NCI-H524 (cell line): ENCODE results near the gene EXOSC3.
A peak's percentile ranks its signal among the peaks of the same experiment; 100 is the strongest.
"Not testable (repeated sequence)": the region's sequence is repeated elsewhere in the genome, so short reads cannot be mapped to it uniquely, and the experiment has no call there.

Source experiments
- DNase-seq, 2 experiments: peaks; one replicate each; lab custom pipeline; 2025; lab: John Stamatoyannopoulos, UW

Gene EXOSC3

DNA sequence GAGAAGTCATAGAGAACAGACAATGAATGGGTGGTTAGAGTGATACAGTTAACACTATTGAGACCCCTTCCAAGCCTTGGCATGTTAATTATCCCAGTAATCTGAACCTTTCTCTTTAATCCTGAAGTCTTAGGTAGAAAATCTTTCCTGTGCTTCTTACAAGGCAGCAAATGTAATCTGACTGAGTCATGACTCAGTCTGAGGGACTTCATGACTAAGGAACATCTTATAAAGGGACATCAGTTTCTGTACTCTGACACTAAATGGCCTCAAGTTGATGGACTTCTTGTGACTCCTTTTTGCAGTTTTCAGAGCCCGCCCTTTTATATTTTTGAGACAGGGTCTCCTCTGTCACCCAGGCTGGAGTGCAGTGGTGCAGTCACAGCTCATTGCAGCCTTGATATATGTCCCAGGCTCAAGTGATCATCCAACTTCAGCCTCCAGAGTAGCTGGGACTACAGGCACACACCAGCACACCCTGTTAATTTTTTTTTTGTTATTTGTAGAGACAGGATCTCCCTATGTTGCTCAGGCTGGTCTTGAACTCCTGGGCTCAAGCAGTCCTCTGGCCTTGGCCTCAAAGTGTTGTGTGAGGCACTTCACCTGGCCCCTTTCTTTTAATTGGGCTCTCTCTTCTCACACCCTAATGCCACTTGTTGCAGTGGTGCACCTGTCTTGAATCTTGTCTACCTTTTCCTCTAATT, 9.5 kb downstream of the EXOSC3 start:
- DNase-seq, result no peak

DNA sequence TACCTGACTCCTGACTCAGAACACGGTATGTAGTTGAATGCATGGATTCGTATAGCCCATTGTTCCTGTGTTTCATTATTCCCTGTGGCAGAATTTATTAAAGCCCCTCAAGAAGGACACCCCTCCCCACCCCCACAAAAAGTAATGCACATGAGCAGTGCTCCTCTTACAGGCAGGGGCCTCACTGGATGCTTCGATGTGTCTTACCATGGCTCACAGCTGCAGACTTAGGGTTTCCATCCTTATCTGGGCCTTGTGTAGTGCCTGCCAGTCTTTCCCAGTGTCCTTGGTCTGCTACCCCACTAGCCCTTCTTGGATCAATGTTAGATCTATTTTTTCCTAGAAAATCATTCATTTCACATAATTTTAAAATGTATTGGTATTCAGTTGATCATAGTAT, 14.9 kb downstream of the EXOSC3 start:
- DNase-seq, result no peak

DNA sequence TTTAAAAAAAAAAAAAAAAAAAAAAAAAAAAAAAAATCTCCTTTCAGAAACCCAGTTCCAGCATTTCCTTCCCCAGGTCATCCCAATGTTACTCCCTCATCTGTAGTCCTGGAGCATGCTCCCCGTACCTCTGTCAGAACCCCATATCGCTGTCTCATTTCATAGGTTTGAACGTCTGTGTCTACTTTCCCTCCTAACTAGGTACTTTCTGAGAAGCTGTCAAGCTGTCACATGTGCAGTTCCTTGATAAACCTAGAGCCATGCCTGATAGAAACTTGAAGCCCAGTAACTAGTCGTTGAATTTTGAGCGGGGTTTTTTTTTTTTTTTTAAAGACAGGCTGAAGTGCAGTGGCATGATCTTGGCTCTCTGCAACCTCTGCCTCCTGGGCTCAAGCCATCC, 15.6 kb downstream of the EXOSC3 start:
- no peak for DNase-seq

DNA sequence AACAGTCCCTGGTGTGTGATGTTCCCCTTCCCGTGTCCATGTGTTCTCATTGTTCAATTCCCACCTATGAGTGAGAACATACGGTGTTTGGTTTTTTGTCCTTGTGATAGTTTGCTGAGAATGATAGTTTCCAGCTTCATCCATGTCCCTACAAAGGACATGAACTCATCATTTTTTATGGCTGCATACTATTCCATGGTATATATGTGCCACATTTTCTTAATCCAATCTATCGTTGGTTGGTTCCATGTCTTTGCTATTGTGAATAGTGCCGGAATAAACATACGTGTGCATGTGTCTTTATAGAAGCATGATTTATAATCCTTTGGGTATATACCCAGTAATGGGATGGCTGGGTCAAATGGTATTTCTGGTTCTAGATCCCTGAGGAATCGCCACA, 19.6 kb downstream of the EXOSC3 start:
- DNase-seq, result not testable (repeated sequence)

DNA sequence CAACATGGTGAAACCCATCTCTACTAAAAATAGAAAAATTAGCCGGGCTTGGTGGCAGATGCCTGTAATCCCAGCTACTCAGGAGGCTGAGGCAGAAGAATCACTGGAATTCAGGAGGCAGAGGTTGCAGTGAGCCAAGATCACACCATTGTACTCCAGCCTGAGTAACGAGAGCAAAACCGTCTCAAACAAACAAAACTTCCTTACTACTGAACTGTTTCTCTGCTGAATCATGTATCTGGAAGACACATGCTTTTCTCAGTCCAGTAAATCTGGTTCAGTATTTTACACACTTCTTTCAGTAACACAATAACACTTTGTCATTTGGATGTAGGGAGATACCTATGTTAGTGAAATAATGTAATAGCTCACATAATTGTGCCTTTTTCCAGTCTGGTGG, 23.4 kb downstream of the EXOSC3 start:
- no peak for DNase-seq

DNA sequence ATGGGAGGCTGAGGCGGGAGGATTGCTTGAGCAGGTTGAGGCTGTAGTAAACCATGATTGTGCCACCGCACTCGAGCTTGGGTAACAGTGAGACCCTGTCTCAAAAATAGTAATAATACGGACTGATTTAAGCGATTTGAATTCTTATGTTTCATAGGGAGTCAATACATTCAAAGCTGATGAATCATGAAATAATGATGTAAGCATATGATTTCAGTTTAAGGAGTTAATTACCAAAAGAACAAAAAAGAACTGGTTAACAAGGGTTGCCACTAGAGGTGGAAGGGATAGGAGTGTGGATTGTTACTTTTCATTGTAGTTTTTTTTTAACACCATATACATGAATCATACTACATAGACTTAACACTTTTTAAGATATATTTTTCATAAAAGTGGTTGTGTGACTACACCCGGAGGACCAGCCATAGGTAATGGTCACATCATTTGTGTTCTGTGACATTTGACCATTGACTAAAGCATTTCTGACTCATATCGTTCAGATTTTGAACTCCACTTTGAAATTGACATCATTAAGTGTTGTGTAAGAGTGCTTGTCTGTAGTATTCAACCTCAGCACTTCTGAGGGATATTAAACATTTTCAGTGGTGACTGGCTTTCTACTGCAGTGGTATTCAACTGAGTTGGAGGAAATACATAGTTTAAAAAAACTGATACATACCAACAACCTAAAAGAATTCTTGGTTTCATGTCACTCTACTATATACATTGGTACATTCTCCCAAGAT, 24.3 kb downstream of the EXOSC3 start:
- no peak for DNase-seq

DNA sequence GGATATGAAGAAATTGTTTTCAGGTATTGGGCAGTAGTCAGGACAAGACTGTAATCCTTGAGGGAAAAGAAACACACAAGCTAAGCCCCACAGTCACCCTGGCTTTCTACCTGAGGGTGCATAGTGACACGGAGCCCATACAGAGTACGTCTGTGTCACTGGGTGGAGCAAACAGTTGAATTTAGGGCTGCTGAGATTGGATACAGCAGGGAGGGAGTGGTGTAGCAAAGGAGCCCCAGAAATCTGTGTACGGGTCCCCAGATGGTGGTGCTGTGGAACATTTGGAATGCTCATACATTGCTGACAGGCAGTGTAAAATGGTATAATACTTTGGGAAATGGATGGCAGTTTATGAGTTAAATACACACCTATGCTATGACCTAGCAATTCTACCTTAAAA, 26.1 kb downstream of the EXOSC3 start:
- DNase-seq, result no peak

DNA sequence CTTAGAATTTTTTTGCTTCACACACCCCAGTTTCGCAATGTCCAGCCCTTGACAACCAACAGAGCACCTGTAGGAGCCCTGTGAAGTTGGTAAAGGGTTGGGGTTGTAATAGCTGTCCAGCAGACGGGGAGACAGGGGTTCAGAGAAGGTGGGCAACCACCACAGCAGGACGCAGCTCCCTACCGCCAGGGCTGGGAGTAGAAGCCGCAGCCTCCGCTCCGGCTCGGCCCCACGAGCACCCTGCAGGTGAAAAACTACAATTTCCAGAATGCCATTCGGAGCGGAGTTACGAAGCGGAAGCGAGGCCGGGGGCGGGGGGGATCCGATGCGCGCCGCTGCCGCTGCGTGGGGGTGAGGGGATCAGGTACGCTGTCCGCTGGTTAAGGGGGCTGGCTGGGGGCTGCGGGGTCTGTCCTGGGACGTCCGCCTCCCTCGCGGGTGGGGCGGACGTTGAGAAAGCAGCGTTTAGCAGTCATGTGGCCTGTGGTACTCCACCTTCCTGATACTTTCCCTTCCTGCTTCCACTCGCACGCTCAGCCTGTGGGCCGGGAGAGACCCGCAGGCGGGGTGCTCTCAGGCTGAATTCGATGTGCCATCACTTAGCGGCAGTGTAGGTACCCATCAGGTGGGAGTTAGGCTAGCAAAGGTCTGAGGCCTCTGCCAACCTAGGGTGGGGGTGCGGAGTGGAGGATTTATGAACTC, 31.2 kb downstream of the EXOSC3 start, which contains the start of gene TRMT10B:
TSS of gene TRMT10B (plus strand) at position 317 of the 702 bp plus-strand sequence. CDS start 8,127 bp downstream, outside the sequence.
- DNase-seq, result peak; percentile 42 to 74

DNA sequence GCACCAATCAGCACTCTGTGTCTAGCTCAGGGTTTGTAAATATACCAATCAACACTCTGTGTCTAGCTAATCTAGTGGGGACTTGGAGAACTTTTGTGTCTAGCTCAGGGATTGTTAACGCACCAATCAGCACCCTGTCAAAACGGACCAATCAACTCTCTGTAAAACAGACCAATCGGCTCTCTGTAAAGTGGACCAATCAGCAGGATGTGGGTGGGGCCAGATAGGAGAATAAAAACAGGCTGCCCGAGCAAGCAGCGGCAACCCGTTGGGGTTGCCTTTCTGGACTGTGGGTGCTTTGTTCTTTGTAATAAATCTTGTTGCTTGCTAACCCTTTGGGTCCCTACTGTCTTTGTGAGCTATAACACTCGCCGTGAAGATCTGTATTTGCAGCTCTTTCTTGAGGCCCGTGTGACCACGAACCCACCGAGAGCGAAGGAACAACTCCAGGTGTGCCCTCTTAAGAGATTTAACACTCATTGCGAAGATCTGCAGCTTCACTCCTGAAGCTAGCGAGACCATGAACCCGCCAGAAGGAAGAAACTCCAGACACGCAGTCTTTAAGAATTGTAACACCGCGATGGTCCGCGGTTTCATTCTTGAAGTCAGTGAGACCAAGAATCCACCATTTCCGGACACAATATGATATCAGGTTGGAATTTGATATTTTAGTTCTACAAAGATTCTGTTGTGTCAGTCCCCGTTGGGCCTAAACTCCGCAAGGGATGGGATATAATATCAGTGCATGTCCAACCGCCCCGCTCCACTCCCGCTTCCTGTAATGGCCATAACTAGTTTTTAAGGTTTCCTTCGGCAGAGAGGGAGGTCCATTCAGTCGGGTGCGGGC, 32.0 kb downstream of the EXOSC3 start:
- DNase-seq, result no peak

DNA sequence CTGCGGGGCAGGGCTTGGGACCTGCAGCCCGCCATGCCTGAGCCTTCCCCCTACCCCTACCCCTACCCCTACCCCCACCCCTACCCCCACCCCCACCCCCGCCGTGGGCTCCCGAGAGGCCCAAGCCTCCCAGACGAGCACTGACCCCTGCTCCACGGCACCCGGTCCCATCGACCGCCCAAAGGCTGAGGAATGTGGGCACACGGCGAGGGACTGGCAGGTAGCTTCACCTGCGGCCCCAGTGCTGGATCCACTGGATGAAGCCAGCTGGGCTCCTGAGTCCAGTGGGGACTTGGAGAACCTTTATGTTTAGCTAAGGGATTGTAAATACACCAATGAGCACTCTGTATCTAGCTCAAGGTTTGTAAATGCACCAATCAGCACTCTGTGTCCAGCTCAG, 32.8 kb downstream of the EXOSC3 start:
- DNase-seq, result not testable (repeated sequence)

DNA sequence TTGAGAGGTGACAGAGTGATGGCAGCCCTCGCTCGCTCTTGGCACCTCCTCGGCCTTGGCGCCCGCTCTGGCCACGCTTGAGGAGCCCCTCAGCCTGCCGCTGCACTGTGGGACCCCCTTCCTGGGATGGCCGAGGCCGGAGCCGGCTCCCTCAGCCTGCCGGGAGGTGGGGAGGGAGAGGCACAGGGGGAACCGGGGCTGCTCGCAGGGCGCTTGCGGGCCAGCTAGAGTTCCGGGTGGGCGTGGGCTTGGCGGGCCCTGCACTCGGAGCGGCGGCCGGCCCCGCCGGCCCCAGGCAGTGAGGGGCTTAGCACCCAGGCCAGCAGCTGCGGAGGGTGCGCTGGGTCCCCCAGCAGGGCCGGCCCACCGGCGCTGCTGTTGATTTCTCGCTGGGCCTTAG, 33.2 kb downstream of the EXOSC3 start:
- DNase-seq, result not testable (repeated sequence)

DNA sequence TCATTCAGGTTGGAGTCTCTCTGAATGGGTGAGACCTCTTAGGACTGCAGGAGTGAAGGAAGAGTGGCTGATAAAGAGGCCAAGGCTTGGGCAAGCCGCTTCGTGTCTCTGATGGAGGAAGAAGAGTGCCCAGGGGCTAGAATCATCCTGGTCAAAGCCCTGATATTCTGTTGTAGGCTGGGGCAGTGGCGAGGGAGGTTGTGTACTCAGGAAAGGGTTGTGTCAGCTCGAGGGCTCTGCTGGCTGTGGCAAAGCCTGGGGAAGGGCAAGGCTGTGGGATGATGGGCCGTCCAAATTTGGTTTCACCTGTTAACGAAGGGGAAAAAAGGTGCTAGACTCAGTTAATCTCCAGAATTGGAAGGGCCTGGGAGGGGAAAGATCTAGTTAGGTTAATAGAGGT, 33.7 kb downstream of the EXOSC3 start:
- no peak for DNase-seq

DNA sequence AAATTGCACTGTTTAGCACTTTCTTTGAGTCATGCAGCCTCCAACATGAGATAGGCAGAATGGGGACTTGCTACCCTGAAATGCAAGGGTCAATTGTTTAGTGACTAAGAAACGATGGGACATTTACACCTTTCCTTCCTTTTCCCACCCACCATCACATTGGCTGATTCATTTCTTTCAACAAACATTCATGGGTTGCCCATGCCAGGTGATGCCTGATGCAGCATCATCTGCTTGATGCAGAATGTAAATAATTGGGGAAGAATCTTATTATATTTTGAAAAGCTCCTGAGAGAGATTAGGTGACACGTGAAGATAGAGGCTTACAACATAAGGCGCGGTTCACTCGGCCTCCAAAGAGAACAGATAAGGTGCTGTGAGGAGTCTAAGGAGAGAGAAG, 35.7 kb downstream of the EXOSC3 start:
- DNase-seq, result peak in 1 of 2 experiments; percentile 32

DNA sequence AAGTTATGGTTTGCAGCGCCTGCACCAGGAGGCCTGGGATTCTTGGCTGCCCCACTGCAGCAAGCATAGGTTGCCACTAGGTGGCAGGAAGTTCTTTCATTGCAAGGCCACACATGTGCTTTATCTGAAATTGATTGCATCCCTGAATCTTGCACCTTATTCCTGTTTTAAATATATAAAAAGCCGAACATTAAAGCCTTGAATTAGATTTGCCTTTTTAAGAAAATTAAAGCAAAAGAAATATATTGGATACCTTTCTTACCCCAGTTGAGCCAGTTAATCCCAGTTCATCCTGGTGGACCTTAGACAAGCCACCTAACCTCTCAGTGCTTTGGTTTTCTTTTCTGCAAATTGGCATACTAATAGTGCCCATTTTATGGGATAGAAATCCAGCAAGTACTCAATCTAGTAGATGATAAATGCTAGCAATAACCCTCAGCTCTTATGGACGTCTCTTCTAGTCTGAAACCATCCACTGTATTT, 37.6 kb downstream of the EXOSC3 start:
- DNase-seq, result peak in 1 of 2 experiments; percentile 71

DNA sequence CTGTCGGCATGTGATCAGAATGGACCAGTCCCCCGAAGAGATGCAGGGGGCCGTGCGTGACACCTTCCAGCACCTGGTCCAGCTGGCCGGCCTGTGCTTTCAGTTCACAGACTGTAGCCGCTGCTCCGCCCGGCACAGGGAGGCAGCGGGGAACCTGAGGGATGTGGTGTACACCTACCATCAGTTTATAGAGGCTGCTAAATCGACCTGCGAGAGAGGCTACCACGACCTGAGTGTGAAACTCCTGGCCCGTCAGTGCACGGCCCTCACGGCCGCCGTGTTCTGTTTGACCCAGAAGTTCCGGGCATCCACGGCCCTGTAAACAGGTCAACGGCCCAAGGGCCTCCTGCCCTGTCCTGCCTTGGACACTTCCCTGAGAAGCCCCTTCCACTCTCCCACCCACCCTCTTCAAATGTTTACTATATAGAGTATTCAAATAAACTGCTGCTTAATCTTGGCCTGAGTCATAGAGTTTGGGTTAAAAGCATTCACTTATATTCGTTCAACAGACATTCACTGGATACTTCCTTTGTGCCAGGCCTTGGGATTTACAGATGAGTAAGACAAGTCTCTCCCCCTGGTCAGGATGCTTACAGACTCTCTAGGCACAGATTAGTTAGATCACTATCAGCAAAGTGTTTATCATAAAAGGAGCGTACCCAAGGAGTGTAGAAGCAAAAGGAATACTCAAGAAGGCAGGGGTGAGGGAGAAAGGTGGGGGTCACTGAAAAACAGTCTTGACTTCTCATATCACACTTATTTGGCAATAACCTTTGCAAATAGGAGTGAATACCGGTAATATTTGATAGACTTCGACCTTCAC, 38.2 kb downstream of the EXOSC3 start:
- no peak for DNase-seq

DNA sequence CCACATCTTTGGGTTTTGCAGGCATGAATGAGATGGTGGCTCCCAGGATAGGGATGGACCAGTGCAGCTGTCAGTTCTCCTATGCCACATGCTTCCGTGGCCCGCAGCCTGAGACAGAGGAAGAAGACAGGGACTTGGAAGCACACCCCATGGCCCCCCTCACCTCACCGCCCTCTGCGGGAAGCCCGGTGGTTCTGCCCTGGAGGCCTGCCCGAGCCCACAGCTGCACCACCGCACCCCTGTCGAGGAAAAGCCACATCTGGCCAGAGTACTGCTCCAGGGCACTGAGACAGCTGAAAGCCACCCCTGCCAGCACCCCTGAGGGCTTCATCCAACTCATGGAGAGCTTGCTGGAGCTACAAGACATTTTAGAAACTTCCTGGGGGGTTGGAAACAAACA, 38.9 kb downstream of the EXOSC3 start:
- no peak for DNase-seq

DNA sequence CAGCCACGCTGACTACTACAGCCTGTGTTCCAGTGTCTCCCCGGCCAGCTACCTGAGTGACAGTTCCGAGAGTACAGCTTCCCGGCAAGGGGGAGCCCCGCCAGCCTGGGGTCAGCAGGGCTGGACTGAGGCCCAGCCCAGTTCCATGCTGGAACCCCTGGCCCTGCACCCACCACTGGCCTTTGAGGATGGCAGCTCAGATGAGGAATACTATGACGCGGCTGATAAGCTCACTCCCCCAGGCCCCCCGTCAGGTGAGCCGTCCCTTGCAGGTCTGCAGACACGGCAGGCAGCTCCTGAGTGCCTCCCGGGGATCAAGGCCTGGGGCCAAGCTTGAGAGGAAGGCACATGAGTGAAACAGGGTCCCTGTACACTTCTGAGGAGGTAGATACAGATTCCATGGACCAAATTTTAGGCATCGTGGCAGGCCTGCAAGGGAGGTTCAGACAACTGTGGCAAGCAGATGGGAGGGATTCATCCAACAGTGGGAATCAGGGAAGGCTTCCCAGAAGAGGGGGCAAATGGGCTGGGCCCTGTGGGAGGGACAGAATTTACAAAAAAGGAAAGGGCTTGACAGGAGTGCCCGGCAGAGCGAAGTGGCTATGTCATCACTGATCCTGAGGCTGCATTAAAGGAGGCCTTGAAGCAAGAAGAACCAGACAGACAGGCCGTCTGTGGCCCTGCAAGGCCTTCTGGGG, 44.1 kb downstream of the EXOSC3 start:
- DNase-seq, result no peak

DNA sequence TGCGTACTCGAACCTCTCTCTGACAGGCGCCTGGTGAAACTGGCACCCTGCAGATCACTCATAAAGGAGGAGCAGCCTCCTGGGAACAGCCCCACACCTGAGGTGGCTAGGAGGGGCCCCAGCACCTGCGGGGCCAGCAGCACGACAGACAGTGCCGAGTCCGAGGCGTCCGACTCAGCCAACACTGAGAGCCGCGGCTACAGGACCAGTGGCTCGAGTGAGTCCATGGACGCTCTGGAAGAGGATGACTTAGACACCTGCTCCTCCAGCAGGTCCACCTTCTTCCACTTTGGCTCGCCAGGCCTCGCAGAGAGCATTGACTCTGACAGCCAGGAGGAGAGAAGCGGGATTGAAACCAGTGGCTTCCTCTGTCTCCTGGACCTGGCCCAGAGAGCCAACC, 44.7 kb downstream of the EXOSC3 start:
- no peak for DNase-seq

DNA sequence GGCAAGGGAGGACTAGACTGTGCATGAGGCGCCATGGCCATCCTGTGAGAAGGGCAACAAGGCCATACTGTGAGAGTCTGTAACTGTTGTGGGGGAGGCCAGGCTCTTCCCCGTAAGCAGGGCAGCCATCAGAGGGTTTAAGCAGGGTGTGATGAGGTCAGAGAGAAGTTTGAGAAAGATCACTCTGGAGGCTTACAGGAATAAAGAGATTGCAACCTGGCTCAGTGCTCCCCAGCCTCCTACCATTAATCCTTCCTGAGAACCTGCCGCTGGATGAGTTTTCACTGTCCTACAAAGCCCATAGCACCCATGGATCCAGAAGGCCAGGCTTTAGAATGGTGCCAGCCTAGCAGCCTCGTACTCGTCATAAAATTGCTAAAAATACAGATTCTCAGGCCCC, 45.6 kb downstream of the EXOSC3 start:
- DNase-seq, result no peak

DNA sequence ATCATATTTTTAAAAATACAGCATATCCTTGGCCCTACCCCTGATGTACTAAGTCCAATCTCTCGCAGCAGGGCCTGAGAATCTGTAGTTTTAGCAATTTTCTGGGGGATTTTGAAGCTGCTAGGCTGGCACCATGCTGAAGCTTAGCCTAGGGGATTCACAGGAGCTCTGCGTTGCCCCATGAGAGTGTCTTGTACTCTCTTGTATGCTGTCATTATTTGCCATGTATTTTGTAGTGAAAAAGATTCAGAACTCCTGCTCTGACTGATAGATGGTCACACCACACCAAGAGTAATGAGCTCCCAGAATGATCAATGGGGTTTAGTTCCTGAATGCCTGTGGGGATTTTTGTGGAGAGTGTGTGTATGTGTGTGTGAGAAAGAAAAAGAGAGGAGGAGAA, 51.9 kb downstream of the EXOSC3 start:
- DNase-seq, result peak in 1 of 2 experiments; percentile 47
